ENCODE measurements around the gene ARHGEF17. TPM values are rescaled to one million over a fixed set of nuclear protein-coding genes. Genes with fewer than 3 reads are reported as not detected.

Gene ARHGEF17
- total RNA-seq, 2 experiments from 2014 or later, result 0.07 to 0.41 TPM

DNA sequence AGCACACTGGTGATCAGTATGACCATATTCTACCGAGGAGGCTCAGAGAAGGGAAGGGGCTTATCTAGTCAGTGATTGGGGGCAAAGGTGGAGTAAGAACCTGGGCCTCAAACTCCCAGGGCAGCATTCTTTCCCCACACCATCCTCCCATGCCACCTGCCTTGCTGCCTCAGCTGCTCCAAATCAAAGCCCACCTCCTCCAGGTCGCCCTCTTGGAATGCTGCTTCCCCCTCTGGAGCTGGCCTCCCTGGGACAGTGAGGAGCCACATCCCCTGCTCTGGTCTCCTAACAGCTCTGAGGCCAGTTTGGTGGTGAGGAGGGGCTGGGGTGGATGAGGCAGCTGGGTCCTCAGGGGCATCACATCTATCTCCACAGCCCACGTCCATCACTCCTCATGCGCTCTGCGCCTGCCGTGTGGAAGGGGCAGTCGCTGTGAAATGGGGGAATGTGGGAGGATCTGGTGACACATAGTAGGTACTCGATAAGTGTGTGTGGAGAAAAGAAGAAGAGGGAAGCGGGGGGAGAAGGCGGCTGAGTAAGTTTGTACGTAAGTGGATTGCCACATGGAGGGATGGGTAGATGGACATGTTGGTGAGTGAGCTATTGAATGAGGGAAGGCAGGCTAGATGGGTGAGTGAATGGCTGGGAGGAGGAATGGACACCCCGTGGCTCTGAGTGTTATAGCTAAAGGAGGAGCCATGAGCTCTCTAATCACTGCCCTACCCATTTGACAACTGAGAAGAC, 16.1 kb upstream of the ARHGEF17 start:
- TF ChIP-seq, protein P1, sequence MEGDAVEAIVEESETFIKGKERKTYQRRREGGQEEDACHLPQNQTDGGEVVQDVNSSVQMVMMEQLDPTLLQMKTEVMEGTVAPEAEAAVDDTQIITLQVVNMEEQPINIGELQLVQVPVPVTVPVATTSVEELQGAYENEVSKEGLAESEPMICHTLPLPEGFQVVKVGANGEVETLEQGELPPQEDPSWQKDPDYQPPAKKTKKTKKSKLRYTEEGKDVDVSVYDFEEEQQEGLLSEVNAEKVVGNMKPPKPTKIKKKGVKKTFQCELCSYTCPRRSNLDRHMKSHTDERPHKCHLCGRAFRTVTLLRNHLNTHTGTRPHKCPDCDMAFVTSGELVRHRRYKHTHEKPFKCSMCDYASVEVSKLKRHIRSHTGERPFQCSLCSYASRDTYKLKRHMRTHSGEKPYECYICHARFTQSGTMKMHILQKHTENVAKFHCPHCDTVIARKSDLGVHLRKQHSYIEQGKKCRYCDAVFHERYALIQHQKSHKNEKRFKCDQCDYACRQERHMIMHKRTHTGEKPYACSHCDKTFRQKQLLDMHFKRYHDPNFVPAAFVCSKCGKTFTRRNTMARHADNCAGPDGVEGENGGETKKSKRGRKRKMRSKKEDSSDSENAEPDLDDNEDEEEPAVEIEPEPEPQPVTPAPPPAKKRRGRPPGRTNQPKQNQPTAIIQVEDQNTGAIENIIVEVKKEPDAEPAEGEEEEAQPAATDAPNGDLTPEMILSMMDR (IDR thresholded peaks at IDR 0.05), result no peak
- H3K4me3 Mint-ChIP-seq, result no peak overlapping the region
- H3K9me3 Mint-ChIP-seq, result no peaks in the 10 kb centered on the region
- DNase-seq (no peak), ATAC-seq (no peak)
- ChIA-PET CTCF (interaction anchor here (1.0 to 6.4 kb wide), 6 partner anchors 8 to 115 kb away, joined by 3 to 44 read pairs (median 4); no protein-coding TSS in a partner anchor), POLR2A (interaction anchor here (1.1 kb wide), 1 partner anchor 59 kb away, joined by 3 read pairs; no protein-coding TSS in a partner anchor)
- peaks cover 2% of the 10 kb centered on the region for H3K27me3 Mint-ChIP-seq
- no peak overlapping the region for H3K27ac Mint-ChIP-seq
- intact Hi-C loops (cut with micrococcal nuclease), result loop anchor here (10.0 kb wide), 1 partner anchor 107 kb away; no protein-coding TSS in a partner anchor
- H3K4me1 Mint-ChIP-seq (ENCODE audit: low read depth), result peaks cover 13% of the 10 kb centered on the region
- H3K36me3 Mint-ChIP-seq (ENCODE audit: low read depth), result no peaks in the 10 kb centered on the region

DNA sequence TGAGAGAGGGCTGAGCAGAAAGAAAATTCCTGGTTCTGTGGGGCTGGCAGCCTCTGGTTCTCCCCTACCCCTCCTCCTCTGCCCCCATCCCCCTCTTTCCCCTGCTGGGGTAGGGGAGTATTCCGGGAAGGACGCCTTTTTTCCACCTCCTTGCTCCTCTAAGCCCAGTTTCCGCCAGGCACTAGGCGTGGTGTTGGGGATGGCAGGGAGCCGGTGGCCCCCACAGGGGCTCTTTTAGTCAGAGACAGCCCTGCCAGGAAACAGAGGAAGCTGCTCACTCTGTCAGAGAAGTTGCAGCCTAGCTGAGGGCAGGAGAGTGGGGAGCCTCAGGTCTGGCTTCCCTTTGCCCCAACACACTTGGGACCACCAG, 15.6 kb upstream of the ARHGEF17 start:
- intact Hi-C loops (cut with micrococcal nuclease), result loop anchor here (10.0 kb wide), 1 partner anchor 108 kb away; no protein-coding TSS in a partner anchor
- DNase-seq, result no peak

DNA sequence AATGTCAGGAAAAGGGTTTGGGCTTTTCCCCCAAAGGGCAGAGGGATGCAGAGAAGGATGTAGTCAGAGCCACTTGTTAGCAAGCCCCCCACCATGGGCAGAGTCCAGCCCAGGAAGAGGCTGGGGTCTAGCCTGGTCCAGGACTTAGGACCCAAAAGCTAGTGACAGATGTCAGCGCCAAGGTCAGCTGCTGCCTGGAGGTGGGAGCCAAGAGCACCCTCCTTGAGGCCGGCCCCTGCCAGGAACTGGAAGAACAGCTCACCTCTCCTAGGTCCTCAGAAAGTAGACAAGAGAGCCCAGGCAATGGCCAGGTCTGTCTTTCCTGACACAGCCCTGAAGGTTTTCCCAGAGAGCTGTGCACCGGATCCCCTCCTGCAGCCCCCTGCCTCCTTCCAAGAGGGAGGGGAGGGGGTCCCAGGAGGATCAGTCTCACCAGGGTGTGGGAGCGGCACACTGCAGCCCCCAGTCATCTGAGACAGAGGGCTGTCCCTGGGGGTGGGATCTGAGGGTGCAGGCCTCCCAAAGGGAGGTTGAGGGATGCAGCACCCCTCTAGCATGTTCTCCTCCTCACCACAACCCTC, 14.6 kb upstream of the ARHGEF17 start:
- H3K4me3 Mint-ChIP-seq, result no peak overlapping the region
- no peaks in the 10 kb centered on the region for H3K36me3 Mint-ChIP-seq (ENCODE audit: low read depth)
- TF ChIP-seq, protein P1 (IDR thresholded peaks at IDR 0.05), result no peak
- intact Hi-C loops (cut with micrococcal nuclease), result loop anchor here (10.0 kb wide), 1 partner anchor 109 kb away; no protein-coding TSS in a partner anchor
- ATAC-seq (no peak), DNase-seq (no peak)
- no peaks in the 10 kb centered on the region for H3K9me3 Mint-ChIP-seq
- peaks cover 10% of the 10 kb centered on the region for H3K4me1 Mint-ChIP-seq (ENCODE audit: low read depth)
- ChIA-PET POLR2A (no interaction called here), CTCF (interaction anchor here (0.9 to 6.4 kb wide), 6 partner anchors 9 to 43 kb away, joined by 3 to 35 read pairs (median 16); partner anchors contain the start of gene ARHGEF17)
- no peak overlapping the region for H3K27ac Mint-ChIP-seq
- peaks cover 7% of the 10 kb centered on the region for H3K27me3 Mint-ChIP-seq

More for the DNA sequence above, 15.6 kb upstream of the ARHGEF17 start:
- Mint-ChIP-seq H3K9me3 (no peaks in the 10 kb centered on the region), H3K36me3 (ENCODE audit: low read depth) (no peaks in the 10 kb centered on the region), H3K4me3 (no peak overlapping the region), H3K27ac (no peak overlapping the region), H3K27me3 (peaks cover 2% of the 10 kb centered on the region), H3K4me1 (ENCODE audit: low read depth) (peaks cover 13% of the 10 kb centered on the region)
- ChIA-PET CTCF (interaction anchor here (0.9 to 6.4 kb wide), 5 partner anchors 9 to 115 kb away, joined by 3 to 35 read pairs (median 3); no protein-coding TSS in a partner anchor), POLR2A (interaction anchor here (1.1 kb wide), 1 partner anchor 58 kb away, joined by 3 read pairs; no protein-coding TSS in a partner anchor)
- no peak for ATAC-seq
- TF ChIP-seq, protein P1 (IDR thresholded peaks at IDR 0.05), result no peak

DNA sequence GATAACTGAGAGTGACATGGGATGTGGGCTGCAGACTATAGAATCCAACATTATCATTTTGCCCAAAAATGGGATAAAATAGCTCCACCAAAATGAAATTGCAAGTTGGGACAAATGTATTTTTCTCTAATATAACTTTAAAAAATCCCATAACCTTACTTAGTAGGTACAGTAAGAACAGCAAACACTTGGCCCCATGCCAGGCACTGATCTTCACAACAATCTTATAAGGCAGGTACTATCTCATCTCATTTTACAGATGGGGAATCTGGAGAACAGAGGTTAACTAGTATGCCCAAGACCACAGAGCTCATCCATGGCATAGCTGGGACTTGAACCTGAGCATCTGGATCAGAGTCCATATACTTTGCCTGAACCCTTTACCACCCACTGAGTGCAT, 13.5 kb upstream of the ARHGEF17 start:
- DNase-seq, result no peak
- no peak for ATAC-seq
- intact Hi-C loops (cut with micrococcal nuclease), result loop anchor here (5.0 to 10.0 kb wide), 2 partner anchors 43 to 110 kb away; no protein-coding TSS in a partner anchor
- CTCF ChIA-PET, result interaction anchor here (0.6 to 2.9 kb wide), 25 partner anchors 8 to 367 kb away, joined by 3 to 29 read pairs (median 4); partner anchors contain the start of gene ARHGEF17
- Mint-ChIP-seq H3K9me3 (no peaks in the 10 kb centered on the region), H3K4me1 (ENCODE audit: low read depth) (peaks cover 2% of the 10 kb centered on the region), H3K4me3 (no peak overlapping the region), H3K36me3 (ENCODE audit: low read depth) (no peaks in the 10 kb centered on the region), H3K27ac (no peak overlapping the region), H3K27me3 (peaks cover 7% of the 10 kb centered on the region)
- TF ChIP-seq, protein P1 (IDR thresholded peaks at IDR 0.05), result no peak
- POLR2A ChIA-PET, result interaction anchor here (0.5 kb wide), 1 partner anchor 13 kb away, joined by 3 read pairs; no protein-coding TSS in a partner anchor
